Measurements from ENCODE around the gene ZNF444. TPM values are rescaled to one million over a fixed set of nuclear protein-coding genes. Genes with fewer than 3 reads are reported as not detected.

Gene ZNF444
- total and polyA plus RNA-seq, 4 donors = 6.1 to 30.4 (median 21.0) TPM

- no peaks in the 10 kb centered on the region for H3K36me3 ChIP-seq (ENCODE audit: control insufficient read depth in 4 of 4, insufficient read depth in 3 of 4, low read depth in 1 of 4, low read length in 3 of 4)
- no peaks in the 10 kb centered on the region for H3K4me1 ChIP-seq (ENCODE audit: control insufficient read depth in 4 of 4, insufficient read depth in 4 of 4, low read length in 3 of 4)
- H3K27ac ChIP-seq (ENCODE audit: low read depth in 1 of 2, low read length in 2 of 2) = no peak overlapping the region
- TF ChIP-seq SP1 (IDR thresholded peaks at IDR 0.05) = no peak
- no peak for TF ChIP-seq MAX (IDR thresholded peaks at IDR 0.05)
- no peak for TF ChIP-seq HNF4G (IDR thresholded peaks at IDR 0.05)
- TF ChIP-seq NR2F2 (IDR thresholded peaks at IDR 0.05) = no peak
- no peak for TF ChIP-seq FOXA2 (IDR thresholded peaks at IDR 0.05)
- TF ChIP-seq CTCF (IDR thresholded peaks at IDR 0.05; ENCODE audit: low read depth, low read length, missing input control) = no peak
- TF ChIP-seq, protein P1, sequence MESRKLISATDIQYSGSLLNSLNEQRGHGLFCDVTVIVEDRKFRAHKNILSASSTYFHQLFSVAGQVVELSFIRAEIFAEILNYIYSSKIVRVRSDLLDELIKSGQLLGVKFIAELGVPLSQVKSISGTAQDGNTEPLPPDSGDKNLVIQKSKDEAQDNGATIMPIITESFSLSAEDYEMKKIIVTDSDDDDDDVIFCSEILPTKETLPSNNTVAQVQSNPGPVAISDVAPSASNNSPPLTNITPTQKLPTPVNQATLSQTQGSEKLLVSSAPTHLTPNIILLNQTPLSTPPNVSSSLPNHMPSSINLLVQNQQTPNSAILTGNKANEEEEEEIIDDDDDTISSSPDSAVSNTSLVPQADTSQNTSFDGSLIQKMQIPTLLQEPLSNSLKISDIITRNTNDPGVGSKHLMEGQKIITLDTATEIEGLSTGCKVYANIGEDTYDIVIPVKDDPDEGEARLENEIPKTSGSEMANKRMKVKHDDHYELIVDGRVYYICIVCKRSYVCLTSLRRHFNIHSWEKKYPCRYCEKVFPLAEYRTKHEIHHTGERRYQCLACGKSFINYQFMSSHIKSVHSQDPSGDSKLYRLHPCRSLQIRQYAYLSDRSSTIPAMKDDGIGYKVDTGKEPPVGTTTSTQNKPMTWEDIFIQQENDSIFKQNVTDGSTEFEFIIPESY (IDR thresholded peaks at IDR 0.05) = no peak
- no peak for TF ChIP-seq ATF3 (IDR thresholded peaks at IDR 0.05)
- no peak for TF ChIP-seq HNF4A (conservative IDR thresholded peaks at IDR 0.05)
- no peak for TF ChIP-seq GABPA (IDR thresholded peaks at IDR 0.05 in 1 of 2, conservative IDR thresholded peaks at IDR 0.05 in 1 of 2)
- TF ChIP-seq RXRA (IDR thresholded peaks at IDR 0.05) = no peak
- TF ChIP-seq FOXA1 (IDR thresholded peaks at IDR 0.05) = no peak
- H3K9ac ChIP-seq (ENCODE audit: low read depth in 1 of 2, low read length in 2 of 2) = no peak overlapping the region
- no peaks in the 10 kb centered on the region for H3K27me3 ChIP-seq (ENCODE audit: control insufficient read depth in 4 of 4, insufficient read depth in 4 of 4, low read length in 3 of 4)
- H3K4me3 ChIP-seq (ENCODE audit: low read depth in 1 of 3, low read length in 3 of 3) = no peak overlapping the region
- WGBS = 83% methylated on average over 17 of the region's 17 CpGs
- no peak for DNase-seq (ENCODE audit: low spot score)
- H3K9me3 ChIP-seq (ENCODE audit: control insufficient read depth in 4 of 4, low read length in 3 of 4) = no peaks in the 10 kb centered on the region
Observed at GRCh38 chr19:56189785-56190184, 48.7 kb downstream of the ZNF444 start.

- no peak for DNase-seq (ENCODE audit: low spot score)
- WGBS = 82% methylated on average over 7 of the region's 7 CpGs
- H3K9ac ChIP-seq (ENCODE audit: low read depth in 1 of 2, low read length in 2 of 2) = no peak overlapping the region
- no peaks in the 10 kb centered on the region for H3K36me3 ChIP-seq (ENCODE audit: control insufficient read depth in 4 of 4, insufficient read depth in 3 of 4, low read depth in 1 of 4, low read length in 3 of 4)
- H3K4me3 ChIP-seq (ENCODE audit: low read depth in 1 of 3, low read length in 3 of 3) = no peak overlapping the region
- H3K9me3 ChIP-seq (ENCODE audit: control insufficient read depth in 4 of 4, low read length in 3 of 4) = no peaks in the 10 kb centered on the region
- no peaks in the 10 kb centered on the region for H3K4me1 ChIP-seq (ENCODE audit: control insufficient read depth in 4 of 4, insufficient read depth in 4 of 4, low read length in 3 of 4)
- H3K27ac ChIP-seq (ENCODE audit: low read depth in 1 of 2, low read length in 2 of 2) = no peak overlapping the region
- no peaks in the 10 kb centered on the region for H3K27me3 ChIP-seq (ENCODE audit: control insufficient read depth in 4 of 4, insufficient read depth in 4 of 4, low read length in 3 of 4)
- no peak for TF ChIP-seq SP1 (IDR thresholded peaks at IDR 0.05)
- TF ChIP-seq FOXA1 (IDR thresholded peaks at IDR 0.05) = no peak
- TF ChIP-seq GABPA (IDR thresholded peaks at IDR 0.05 in 1 of 2, conservative IDR thresholded peaks at IDR 0.05 in 1 of 2) = no peak
- TF ChIP-seq RAD21 (IDR thresholded peaks at IDR 0.05) = no peak
- TF ChIP-seq HNF4G (IDR thresholded peaks at IDR 0.05) = no peak
- no peak for TF ChIP-seq NR2F2 (IDR thresholded peaks at IDR 0.05)
- no peak for TF ChIP-seq TAF1 (conservative IDR thresholded peaks at IDR 0.05)
- no peak for TF ChIP-seq EGR1 (IDR thresholded peaks at IDR 0.05; ENCODE audit: low read depth in 2 of 2)
- no peak for TF ChIP-seq FOXA2 (IDR thresholded peaks at IDR 0.05)
Observed at GRCh38 chr19:56191115-56191514, 50.0 kb downstream of the ZNF444 start.

- H3K27me3 ChIP-seq (ENCODE audit: control insufficient read depth in 4 of 4, insufficient read depth in 4 of 4, low read length in 3 of 4) = no peaks in the 10 kb centered on the region
- no peaks in the 10 kb centered on the region for H3K36me3 ChIP-seq (ENCODE audit: control insufficient read depth in 4 of 4, insufficient read depth in 3 of 4, low read depth in 1 of 4, low read length in 3 of 4)
- H3K4me1 ChIP-seq (ENCODE audit: control insufficient read depth in 4 of 4, insufficient read depth in 4 of 4, low read length in 3 of 4) = no peaks in the 10 kb centered on the region
- H3K4me3 ChIP-seq (ENCODE audit: low read depth in 1 of 3, low read length in 3 of 3) = no peak overlapping the region
- H3K9me3 ChIP-seq (ENCODE audit: control insufficient read depth in 4 of 4, low read length in 3 of 4) = no peaks in the 10 kb centered on the region
- no peak for DNase-seq (ENCODE audit: low spot score)
- 85% methylated on average over 10 of the region's 10 CpGs for WGBS
- no peak overlapping the region for H3K27ac ChIP-seq (ENCODE audit: low read depth in 1 of 2, low read length in 2 of 2)
- TF ChIP-seq HNF4A (conservative IDR thresholded peaks at IDR 0.05) (no peak), JUND (IDR thresholded peaks at IDR 0.05) (no peak), REST (IDR thresholded peaks at IDR 0.05) (no peak), MAX (IDR thresholded peaks at IDR 0.05) (no peak)
- TF ChIP-seq, protein P1 (IDR thresholded peaks at IDR 0.05) = no peak
- H3K9ac ChIP-seq (ENCODE audit: low read depth in 1 of 2, low read length in 2 of 2) = no peak overlapping the region
Observed at GRCh38 chr19:56191711-56192110, 50.6 kb downstream of the ZNF444 start.
